COLO668 (cell line): ENCODE measurements around the gene MRNIP.

Source experiments
- DNase-seq: peaks from one replicate; lab custom pipeline; 2025; ENCODE audit not compliant: unreplicated experiment; lab: John Stamatoyannopoulos, UW

Gene MRNIP

DNA sequence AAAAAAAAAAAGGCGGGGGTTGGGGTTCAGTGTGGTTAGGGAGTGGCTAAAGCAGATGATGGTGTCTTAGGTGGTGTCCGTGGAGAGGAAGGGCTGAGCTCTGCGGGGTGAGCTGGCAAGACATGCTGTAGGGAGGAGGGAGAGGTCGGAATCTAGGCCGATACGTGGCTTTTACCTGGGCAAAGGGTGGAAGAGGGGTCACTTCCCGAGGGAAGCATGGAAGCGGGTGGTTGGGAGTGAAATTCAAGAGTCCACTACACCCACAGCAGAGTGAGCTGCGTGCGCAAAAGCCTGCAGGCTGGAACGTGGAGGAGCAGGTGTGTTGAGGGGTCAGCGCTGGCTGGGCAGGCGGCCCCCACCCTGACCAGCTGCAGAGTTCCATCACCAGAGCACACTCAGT, 31.3 kb upstream of the MRNIP start:
- DNase-seq, result no peak

DNA sequence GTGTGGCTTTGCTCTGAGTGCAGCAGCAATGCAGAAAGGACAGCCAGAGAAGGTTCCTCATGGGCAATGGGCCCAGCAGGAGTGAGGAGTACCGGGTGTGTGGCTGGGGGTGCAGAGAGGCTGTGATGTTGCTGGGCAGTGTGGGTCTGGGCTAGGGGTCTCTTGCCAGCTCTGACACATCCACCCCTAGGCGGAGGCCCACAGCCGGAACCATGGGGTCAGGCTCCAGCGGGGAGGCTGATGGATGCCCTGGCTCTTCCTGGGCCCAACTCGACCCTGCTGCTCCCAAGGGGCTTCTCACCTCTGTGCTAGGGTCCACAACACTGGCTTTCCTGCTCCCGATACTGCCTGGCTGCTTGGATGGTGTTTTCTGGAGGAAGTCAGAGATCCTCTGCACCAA, 29.2 kb upstream of the MRNIP start:
- DNase-seq, result no peak

DNA sequence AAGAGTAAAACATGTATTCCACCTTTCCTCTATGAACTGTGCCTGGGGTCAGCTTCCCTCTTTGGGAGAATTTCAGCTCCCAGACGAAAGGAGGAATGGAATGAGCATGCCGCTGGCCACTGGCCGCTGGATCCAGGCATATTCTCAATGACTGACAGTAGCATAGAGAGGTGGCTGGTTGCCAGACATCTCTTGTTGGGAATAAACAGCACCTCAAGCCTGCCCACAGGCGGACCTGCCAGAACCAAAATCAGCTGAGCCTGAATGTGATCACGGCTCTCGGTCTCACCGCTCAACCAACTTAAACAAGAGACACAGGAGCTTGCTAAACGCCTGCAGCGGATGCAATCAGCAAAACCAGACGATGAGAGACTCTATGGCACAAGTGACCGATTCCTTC, 28.5 kb upstream of the MRNIP start:
- DNase-seq, result no peak

DNA sequence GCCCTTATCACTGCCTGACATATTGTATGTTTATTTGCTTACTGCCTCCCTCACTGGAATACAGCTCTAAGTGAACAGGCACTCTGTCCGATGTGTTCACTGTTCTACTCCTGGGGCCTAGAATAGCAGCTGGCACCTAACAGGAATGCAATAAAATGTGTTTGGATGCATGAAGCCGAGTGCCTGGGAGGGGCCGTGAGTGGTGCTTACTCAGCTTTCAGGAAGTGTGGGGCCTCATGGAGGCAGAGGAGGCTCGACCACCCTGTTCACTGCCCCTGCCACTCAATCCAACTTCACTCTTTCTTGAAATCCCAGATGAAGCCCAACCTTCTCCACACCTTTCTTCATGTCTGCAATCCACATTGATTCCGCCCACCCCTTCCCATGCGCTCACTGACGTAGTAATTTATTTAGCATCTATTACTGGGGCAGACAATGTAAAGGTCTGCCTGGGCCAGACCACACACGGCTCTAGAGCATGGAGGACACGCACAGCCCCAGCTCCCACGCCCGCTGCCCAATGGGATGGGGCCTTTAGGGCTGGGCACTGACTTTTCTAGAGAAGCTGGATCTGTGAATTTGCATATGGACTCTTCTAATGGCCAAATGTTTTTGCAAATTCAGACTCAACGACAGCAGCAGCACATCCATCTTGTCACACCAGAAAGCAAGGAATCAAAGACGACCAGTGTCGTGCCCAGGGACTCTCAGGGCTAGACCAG, 27.7 kb upstream of the MRNIP start:
- DNase-seq, result no peak

DNA sequence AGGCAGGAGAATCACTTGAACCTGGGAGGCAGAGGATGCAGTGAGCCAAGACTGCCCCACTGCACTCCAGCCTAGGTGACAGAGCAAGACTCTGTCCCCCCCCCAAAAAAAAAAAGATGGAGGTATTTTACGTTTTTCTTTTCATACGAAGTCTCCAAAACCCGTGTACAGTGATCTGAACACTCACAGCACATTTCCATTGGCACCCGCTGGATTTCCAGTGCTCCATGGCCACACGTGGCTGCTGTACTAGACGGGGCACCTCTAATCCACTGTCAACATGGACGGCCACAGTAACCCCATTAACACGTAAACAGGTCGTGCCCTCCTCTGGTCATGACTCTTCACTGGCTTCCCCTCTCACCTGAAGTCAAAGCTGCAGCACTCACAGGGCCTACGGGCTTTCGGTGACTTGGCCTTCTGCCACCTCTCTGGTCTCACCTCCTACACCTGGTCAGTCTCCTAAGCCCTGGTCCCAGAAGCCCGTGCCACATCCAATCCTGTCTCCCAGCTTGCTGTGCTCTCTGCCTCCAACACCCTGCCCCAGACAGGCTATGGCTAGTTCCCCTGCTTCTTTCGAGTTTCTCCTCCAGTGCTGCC, 27.0 kb upstream of the MRNIP start:
- no peak for DNase-seq

DNA sequence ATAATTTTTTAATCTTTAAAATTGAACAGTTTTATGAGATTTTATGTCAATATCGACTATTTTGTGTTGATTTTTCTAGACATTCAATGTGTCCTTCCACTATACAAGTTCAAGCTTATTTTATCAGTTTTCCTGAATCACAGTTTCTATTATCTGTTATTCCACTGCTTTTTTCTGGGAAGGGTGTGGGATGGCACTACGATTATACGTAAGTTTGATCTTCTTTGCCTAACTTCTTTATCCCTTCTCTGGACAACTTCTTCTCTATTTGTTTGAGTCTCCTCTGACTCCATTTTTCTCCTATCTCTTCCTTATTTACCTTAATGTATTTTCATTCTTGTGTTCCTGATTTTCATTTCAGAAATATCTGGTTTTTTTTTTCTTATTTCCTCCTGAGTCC, 24.5 kb upstream of the MRNIP start:
- no peak for DNase-seq

DNA sequence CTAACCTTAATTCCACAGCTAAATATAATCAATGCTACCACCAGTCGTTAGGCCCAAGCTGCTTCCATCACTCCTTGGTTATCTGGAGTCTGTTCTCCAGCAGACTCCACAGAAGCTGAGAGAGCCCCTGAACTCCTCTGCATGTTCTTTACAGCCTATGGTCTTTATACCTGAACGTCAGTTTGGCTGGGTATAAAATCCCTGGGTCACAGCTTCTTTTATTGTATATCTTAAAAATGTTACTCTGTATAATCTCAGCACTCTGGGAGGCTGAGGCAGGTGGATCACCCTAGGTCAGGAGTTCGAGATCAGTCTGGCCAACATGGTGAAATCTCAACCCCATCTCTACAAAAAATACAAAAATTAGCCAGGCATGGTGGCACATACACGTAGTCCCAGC, 23.7 kb upstream of the MRNIP start:
- no peak for DNase-seq

DNA sequence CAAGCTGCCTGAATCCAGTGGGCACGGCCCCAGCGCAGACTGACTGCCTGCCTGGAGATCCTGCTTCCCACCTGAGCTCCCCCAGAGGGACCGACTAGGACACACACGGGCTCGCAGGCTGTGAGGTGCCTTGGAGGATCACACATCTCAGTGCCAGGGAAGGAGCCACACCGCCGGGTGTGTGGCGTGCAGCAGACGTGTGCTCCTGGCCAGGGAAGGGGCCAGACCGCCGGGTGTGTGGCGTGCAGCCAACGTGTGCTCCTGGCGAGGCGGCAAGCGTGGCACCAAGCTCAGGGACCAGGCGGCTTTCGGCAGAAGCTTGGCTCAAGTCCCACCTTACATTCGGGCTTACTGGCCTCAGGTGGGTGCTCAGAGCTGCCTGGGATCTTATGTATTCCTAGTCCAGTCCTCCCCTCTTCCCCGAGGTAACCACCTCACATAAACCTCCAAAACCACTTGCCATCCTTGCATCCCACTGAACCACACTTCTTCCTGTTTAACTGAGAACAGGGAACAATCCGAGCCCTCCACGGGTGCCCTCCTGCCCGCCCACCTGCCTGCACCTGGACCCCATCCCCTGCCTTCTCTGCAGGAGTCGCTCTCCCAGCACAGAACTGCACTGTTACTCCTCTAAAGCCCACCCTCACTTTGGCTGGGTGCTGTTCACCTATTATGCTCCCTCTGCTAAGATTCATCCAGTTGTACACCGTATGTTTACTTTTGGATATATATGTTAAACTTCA, 22.4 kb upstream of the MRNIP start:
- DNase-seq, result no peak

DNA sequence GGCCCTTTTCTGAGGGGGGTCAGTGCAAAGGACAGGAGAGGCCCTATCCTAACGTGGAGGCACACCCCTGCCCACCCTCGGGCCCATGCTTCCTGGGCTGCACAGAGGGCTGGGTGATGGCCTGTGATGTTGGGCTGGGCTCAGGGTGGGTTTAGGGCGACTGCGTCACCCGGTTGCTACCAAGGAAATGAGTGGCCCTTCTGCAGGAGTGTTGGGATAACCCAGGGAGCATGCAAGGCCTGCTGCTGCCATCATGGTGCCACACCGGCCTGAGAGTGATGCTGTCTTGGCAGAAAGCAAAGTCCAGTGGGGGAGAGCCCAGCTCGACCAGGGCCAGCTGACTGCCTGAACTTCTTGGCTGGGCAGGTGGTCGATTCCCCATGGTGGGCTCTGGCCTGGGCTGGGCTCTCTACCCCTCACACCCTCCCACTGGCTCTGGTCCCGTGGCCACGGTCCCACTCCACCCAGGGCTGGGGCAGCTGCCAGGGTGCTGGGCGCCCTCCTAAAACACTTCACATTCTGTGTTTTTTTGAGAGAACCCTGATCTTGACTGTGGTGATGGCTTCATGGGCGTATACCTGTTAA, 21.5 kb upstream of the MRNIP start:
- no peak for DNase-seq

DNA sequence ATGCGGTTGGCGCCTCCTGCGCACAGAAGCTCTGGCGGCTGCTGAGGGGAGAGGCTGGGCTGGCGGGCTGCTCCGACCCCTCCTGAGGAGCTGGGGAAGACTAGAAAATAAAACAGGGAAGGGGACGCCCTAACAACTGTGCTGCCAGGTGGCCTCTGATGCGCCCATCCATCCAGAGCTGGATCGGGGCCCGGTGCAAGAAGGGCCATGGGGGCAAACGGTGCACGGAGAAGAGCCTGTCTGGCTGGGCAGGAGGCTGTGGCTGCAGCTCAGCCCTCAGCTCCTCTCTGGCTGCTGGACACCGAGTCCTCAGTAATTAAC, 21.0 kb upstream of the MRNIP start:
- DNase-seq, result no peak

DNA sequence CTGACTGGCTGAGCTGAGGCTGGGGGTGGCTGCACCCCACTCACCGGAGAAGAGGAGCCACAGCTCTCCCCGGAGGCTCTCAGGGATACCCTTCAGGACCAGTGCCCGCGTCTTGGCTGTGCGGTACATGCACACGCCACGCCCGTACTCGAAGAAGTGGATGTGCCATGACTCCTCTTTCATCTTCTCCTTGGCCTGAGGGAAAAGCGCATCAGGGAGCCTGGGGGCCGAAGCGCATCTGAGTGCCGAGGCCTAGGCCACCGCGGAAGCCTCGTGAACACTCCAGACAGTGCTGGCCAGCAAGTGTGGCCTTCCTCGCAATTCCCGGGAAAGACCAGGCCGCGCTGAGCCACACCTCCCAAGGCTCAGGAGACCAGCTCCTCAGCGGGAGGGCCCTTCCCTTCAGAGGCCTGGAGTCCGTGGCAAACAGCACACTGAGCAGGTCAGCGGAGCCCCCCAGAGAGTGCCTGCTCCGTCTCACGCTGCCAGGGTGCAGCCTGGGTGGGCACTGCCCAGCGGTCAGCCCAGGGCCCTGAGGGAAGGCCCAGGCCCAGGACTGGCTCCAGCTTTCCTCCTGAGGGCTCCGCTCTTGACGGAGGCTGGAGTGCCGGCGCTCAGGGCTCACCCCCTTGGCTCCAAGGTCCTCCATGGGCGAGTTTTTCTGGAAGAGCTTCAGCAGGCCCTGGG, 20.5 kb upstream of the MRNIP start:
- no peak for DNase-seq

DNA sequence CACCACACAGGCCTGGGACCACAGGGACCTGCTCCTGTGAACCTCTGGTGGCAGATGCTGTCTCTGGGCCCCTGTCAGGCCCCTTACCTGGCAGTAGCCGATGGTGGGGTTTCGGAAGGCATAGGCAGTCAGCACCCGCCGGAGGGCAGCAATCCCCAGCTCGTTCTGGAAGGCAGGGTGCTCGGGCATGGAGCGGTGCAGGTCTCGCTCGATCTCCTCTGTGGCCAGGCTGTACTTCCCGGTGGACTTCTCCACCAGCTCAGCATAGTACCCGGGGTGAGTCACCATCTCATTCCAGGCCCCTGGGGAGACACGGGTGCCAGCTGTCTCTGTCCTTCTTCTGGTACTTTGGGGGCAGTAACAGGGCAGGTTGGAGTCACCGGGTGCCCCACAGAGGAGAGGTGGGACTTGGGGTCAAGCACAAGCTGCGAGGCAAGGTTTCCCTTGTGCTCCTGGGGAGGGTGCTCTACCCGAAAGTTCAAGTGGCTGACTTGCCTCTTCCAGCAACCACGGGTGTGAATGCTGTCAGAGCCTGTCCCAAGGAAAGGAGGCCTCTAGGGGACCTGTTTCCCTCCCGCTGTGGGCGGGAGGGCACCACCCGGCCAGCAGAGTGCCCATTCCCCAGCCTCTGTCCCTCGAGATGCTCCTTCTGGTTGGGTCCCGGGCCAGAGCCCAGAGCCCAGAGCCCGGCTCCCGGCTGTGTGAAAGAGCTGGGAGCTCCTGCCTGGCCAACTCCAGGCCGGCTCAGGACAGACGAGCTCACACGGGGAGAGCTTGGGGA, 19.8 kb upstream of the MRNIP start:
- no peak for DNase-seq

DNA sequence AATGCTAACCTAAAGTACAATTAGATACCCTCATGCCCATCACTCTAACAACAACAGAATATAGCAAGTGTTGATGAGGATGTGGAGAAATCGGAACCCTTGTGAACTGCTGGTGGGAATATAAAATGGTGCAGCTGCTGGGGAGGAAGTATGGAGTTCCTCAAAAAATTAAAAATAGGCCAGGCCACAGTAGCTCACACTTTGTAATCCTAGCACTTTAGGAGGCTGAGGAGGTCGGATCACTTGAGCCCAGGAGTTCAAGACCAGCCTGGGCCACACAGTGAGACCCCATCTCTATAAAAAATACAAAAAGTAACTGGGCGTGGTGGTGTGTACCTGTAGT, 18.0 kb upstream of the MRNIP start:
- no peak for DNase-seq

DNA sequence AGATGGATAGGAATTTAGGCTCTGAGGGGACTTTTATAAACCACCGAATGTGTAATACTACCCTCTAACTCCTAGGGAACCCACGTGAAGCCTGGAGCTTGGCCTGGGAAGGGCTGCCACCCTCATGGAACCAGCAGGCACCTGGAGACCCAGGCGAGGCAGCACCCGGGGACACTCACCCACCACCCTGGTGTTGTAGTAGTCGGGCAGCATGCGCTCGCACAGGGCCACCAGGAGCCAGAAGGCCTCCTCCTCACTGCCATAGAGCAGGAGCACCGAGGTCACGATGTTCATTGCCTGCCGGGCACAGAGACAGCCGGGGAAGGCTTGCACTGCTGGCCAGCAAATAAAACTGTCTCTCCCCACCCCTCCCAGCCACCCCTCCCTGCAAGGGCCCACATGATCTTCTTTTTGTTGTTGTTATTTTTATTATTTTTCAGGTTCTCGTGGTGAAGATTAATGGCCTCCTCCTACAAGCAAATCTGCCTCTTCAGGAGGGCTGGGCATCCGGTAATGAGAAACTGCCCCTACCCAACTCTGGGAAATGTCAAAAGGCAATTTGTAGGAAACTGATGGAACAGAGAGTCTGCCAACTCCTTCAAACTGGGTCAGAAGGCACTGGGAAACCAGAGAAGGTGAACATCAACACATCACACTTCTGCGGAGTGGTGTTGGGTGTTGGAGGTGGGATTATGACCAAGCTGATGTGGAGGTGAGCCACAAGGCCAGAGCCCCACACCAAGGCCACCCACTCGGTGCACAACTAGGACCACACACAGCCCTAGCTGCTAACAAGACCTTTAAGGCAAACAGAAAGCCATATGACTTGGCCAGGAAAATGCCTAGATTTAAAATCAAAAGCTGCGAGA, 17.4 kb upstream of the MRNIP start:
- no peak for DNase-seq

DNA sequence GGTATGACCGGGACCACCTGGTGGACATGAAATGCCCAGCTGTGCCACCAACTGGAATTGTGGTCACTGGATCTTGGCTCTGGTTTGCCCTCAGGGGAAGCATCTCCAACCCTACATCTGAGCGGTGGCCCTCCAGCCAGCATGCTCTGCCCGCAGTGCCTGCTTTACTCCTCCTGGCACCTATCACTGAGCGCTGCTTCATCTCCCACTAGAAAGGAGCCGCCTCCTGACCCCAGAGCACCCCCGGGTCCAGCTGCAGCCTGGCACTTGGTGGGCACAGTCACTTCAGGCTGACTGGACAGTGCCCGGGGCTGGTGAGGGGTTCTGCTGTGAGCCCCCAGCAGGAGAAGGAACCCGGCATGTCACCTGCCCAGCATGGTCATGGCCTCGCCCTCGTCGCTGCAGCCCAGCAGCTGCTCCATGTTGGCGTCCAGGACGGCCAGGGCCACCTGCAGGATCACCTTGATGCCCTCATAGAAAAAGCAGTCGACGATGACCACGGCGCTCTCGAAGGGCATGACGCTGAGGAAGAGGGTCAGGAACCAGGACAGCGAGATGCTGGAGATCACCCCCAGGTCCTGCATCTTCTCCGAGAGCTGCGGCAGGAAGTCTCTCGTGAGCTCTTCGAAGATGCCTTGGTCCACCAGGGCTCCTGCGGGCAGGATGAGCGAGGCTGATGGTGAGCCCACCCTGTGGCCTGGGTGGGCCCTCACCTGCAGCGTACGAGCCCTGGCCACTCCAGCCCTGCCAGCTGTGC, 16.1 kb upstream of the MRNIP start:
- DNase-seq, result no peak

DNA sequence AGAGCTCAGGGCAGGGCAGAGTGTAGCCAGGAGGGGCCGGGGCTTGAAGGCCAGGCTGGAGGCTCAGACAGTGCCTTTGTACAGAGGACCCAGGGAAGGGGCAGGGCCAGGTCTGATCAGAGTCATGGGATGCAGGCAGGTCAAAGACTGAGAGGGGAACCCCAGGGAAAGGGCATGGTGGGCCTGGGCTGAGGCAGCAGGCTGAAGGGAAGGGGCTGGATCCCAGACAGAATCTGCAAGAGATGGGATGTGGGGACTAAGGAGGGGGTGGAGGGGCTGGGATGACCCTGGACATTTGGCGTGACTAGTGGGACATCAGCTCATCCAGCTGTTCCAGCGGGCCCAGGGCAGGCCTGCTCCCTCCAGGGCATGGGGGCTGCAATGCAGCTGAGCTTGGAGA, 15.5 kb upstream of the MRNIP start:
- DNase-seq, result no peak

DNA sequence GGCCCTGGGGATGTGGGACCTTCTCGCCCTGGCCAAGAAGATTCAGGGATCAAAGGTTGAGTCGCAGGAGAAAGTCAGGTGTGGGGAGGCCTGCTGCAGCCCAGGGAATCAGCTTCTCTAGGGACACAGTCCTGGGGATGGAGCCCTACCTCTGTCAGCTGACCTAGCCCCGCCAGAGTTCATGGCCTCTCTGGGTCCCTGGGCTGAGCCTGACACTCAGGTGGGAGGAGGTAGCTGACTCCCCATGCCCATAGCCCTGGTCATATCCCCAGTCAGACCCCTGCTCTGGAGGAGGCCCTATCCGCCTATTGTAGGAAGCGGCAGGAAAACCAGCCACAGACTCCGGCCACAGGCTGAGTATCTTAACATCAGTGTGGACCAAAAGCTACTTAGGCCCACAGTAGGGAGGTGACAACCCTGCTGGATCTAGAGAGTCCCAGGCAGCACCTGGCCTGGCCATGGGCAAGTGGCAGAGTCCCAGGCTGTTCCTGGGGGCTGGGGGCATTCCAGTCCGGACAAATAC, 15.0 kb upstream of the MRNIP start:
- no peak for DNase-seq

DNA sequence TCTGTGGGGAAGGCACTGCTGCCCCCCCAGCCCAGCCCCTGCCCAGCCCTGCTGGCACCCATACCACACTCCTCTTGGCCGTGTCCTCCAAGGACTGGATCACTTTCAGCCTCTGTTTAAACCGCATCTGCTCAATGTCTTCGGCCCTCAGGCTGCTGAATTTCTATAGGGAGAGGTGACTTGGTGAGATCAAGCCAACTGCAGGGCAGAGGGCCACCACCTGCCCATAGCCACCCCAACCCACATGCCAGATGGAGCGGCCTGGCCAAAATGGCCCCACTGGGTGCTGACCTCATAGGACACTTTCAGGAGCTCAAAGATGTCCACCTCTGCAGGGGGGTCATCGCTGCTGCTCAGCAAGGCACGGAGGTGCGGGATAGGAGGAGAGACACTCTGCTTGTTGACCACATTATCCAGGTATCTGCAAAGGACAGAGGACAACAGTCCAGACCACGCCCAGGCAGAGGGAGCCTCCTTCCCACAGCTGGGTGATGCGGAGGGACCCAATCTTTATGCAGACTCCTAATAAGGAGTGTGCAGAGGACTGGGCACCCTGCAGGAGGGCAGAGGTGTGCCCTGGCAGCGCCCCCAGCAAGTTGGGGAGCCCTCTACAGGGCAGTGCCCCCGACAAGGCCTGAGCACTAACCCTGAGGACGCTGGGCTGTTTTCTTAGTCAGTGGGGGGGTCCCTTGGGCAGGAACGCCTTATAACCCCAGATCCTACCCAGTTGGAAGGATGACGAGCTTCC, 14.4 kb upstream of the MRNIP start:
- DNase-seq, result no peak
